ENCODE results near the gene TLCD5.

Gene TLCD5

GRCh38 chr11:120372296-120372695 lies 47.2 kb downstream of the TLCD5 start:
- TF ChIP-seq CTCF (IDR thresholded peaks at IDR 0.05; ENCODE audit: low read depth, low read length, missing control alignments) = no peak
- DNase-seq (ENCODE audit: extremely low read depth, low read depth) = no peak
- no peak overlapping the region for H3K4me3 ChIP-seq (replicated peaks; ENCODE audit: low read depth, low read length)

DNA sequence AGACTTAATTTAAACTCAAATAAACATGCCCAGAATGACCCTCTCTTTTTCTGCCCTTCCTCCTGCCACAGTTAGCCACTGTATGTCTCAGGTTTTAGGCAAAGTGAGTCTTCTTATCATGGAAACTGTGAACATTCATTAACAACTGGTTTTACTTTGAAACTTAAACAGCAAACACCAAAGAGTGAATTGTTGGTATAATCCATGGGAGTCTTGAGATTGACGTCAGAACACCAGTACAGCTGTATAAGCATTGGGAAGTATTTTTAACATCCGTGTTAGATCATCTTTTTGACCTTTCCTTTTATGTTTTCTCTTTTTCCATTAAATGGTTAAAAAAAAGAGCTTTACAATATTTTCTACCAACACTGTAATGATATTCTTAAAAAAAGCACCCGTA lies 50.0 kb downstream of the TLCD5 start:
- TF ChIP-seq CTCF (IDR thresholded peaks at IDR 0.05; ENCODE audit: low read depth, low read length, missing control alignments) = no peak
- H3K4me3 ChIP-seq (replicated peaks; ENCODE audit: low read depth, low read length) = no peak overlapping the region
- DNase-seq (ENCODE audit: extremely low read depth, low read depth) = no peak

DNA sequence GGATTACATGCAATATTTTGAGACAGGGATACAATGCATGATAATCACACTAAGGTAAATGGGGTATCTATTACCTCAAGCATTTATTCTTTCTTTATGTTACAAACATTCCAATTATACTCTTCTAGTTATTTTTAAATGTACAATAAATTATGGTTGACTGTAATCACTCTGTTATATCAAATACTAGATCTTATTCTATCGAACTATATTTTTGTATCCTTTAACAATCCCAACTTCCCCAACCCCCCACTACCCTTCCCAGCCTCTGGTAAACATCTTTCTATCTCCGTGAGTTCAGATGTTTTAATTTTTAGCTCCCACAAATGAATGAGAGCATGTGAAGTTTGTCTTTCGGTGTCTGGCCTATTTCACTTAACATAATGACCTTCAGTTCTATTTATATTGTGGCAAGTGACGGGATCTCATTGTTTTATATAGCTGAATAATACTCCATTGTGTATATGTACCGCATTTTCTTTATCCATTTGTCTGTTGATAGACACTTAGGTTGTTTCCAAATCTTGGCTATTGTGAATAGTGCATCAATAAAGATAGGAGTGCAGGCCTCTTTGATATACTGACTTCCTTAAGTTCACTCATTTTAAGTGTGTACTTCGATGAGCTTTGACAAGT lies 51.6 kb downstream of the TLCD5 start:
- no peak overlapping the region for H3K4me3 ChIP-seq (replicated peaks; ENCODE audit: low read depth, low read length)
- TF ChIP-seq CTCF (IDR thresholded peaks at IDR 0.05; ENCODE audit: low read depth, low read length, missing control alignments) = no peak
- no peak for DNase-seq (ENCODE audit: extremely low read depth, low read depth)

- no peak for DNase-seq (ENCODE audit: extremely low read depth, low read depth)
- H3K4me3 ChIP-seq (replicated peaks; ENCODE audit: low read depth, low read length) = no peak overlapping the region
- TF ChIP-seq CTCF (IDR thresholded peaks at IDR 0.05; ENCODE audit: low read depth, low read length, missing control alignments) = no peak
Measured at GRCh38 chr11:120378474-120378873, 53.4 kb downstream of the TLCD5 start.

GRCh38 chr11:120381401-120381800 lies 56.3 kb downstream of the TLCD5 start:
- TF ChIP-seq CTCF (IDR thresholded peaks at IDR 0.05; ENCODE audit: low read depth, low read length, missing control alignments) = no peak
- no peak overlapping the region for H3K4me3 ChIP-seq (replicated peaks; ENCODE audit: low read depth, low read length)
- DNase-seq (ENCODE audit: extremely low read depth, low read depth) = no peak
